ENCODE measurements around the gene TRPM1. TPM values are rescaled to one million over a fixed set of nuclear protein-coding genes. Genes with fewer than 3 reads are reported as not detected.

Gene TRPM1
- total and polyA plus RNA-seq, 7 donors = 0.03 TPM; not detected in 6

DNA sequence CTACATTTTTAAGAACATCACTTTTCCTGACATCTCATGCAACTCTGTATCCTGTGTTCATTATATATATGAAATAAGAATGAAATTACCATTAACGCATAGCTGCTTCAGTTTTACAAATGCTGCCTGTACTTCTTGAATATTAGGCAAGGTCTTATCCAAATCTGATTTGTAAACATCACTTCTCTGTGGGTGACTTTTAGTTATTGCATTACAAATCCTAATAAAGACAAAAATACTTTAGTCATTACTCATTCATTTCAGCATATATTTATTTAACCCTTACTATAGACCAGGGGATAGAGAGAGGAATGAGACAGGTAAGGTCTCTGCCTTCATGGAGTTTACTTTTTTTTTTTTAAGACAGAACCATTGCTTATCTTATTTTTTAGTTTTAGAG is 146.9 kb downstream of the TRPM1 start:
- 93 to 98% (median 97%) methylated on average over 1 of the region's 1 CpG for WGBS, 3 donors
- peaks cover 25% of the 10 kb centered on the region for H3K4me1 ChIP-seq
- no peak for ATAC-seq
- intact Hi-C loops (cut with DNase I) = loop anchor here (5.0 kb wide), 1 partner anchor 38 kb away; the partner anchor contains the start of gene MTMR10 (in 2 of the 2)
- TF ChIP-seq, protein P1, sequence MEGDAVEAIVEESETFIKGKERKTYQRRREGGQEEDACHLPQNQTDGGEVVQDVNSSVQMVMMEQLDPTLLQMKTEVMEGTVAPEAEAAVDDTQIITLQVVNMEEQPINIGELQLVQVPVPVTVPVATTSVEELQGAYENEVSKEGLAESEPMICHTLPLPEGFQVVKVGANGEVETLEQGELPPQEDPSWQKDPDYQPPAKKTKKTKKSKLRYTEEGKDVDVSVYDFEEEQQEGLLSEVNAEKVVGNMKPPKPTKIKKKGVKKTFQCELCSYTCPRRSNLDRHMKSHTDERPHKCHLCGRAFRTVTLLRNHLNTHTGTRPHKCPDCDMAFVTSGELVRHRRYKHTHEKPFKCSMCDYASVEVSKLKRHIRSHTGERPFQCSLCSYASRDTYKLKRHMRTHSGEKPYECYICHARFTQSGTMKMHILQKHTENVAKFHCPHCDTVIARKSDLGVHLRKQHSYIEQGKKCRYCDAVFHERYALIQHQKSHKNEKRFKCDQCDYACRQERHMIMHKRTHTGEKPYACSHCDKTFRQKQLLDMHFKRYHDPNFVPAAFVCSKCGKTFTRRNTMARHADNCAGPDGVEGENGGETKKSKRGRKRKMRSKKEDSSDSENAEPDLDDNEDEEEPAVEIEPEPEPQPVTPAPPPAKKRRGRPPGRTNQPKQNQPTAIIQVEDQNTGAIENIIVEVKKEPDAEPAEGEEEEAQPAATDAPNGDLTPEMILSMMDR (IDR thresholded peaks at IDR 0.05) = no peak
- H3K9me3 ChIP-seq = no peaks in the 10 kb centered on the region
- H3K27ac ChIP-seq = peak overlapping the region; percentile 72
- H3K4me3 ChIP-seq = no peak overlapping the region
- H3K27me3 ChIP-seq (ENCODE audit: insufficient read depth in 3 of 3, low read length in 2 of 3) = no peaks in the 10 kb centered on the region
- peaks cover 17 to 90% of the 10 kb centered on the region in 2 donors for H3K36me3 ChIP-seq (ENCODE audit: insufficient read depth in 1 of 2, low read depth in 1 of 2)
- DNase-seq = no peak

DNA sequence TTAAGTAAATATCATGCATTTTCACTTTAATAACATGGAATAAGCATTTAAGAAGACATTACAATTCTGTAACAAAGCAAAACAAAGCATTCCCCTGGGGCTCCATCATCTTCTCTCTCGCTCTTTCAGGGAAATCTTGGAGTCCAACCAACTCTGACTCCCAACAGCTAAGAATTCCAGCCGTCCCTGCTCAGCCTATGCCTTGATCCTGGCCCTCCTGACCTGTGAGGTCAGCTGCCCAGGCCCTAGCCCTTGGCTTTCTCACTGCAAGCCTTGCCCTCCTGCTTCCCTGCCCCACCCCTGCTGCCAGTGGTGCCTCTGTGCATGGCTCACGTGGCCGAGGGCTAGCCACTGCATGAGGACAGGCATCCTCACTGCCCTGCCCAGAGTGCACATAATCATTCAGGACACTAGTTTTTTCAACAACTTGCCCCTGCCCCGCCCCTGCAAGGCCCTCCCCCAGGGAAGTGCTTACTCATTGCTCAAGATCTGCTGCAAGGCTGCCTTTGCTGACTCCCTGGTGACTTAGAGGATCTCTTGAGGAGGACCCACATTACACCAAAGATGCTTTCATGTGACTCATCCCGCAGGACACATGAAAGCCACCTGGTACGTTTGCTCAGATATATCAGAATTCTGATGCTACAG is 147.7 kb downstream of the TRPM1 start:
- H3K27me3 ChIP-seq (ENCODE audit: insufficient read depth in 3 of 3, low read length in 2 of 3) = no peaks in the 10 kb centered on the region
- intact Hi-C loops (cut with DNase I) = loop anchor here in 1 of 2 donors (5.0 kb wide), 1 partner anchor 38 kb away; the partner anchor contains the start of gene MTMR10
- H3K36me3 ChIP-seq (ENCODE audit: insufficient read depth in 1 of 2, low read depth in 1 of 2) = peaks cover 17 to 90% of the 10 kb centered on the region in 2 donors
- H3K4me3 ChIP-seq = no peak overlapping the region
- ATAC-seq (peak; percentile 71 to 81 (median 80)), DNase-seq (peak; percentile 22 to 79)
- peak overlapping the region; percentile 72 for H3K27ac ChIP-seq
- TF ChIP-seq, protein P1 (IDR thresholded peaks at IDR 0.05) = no peak
- 41 to 65% (median 48%) methylated on average over 7 of the region's 7 CpGs for WGBS, 3 donors
- peaks cover 17% of the 10 kb centered on the region for H3K4me1 ChIP-seq
- no peaks in the 10 kb centered on the region for H3K9me3 ChIP-seq

DNA sequence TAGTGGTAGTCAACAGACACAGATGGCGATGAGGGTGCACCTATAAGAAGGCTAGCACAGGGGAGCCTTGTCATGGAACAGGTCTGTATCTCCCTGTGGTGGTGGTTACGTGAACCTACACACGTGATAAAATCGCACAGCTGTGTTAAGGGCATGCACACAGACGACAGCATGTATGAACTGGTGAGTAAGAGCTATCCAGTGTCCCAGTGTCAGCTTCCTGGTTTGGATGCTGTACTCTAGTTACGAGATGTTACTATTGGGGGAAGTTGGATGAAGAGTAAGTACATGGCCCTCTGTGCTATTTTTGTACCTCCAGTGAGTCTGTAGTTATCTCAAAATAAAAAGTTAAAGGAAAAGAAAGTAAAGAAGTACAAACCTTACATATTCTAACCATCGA is 148.3 kb downstream of the TRPM1 start:
- DNase-seq = peak in 1 of 2 donors; percentile 51
- intact Hi-C loops (cut with DNase I) = loop anchor here in 1 of 2 donors (5.0 kb wide), 1 partner anchor 39 kb away; the partner anchor contains the start of gene MTMR10
- ATAC-seq = peak; percentile 92 to 95 (median 94)
- no peaks in the 10 kb centered on the region for H3K27me3 ChIP-seq (ENCODE audit: insufficient read depth in 3 of 3, low read length in 2 of 3)
- H3K4me3 ChIP-seq = no peak overlapping the region
- peak overlapping the region; percentile 72 for H3K27ac ChIP-seq
- H3K36me3 ChIP-seq (ENCODE audit: insufficient read depth in 1 of 2, low read depth in 1 of 2) = peaks cover 15 to 90% of the 10 kb centered on the region in 2 donors
- WGBS, 3 donors = 44 to 70% (median 54%) methylated on average over 7 of the region's 7 CpGs
- peaks cover 17% of the 10 kb centered on the region for H3K4me1 ChIP-seq
- H3K9me3 ChIP-seq = no peaks in the 10 kb centered on the region
- TF ChIP-seq, protein P1 (IDR thresholded peaks at IDR 0.05) = no peak

Other genes starting within 250 kb of the TRPM1 start
- 10 to 100 TPM; 13.5 to 27.5 (median 25.2) TPM for gene FAN1, start 197.8 kb downstream of the TRPM1 start, total RNA-seq
- 10 to 100 TPM; 12.4 to 64.2 (median 13.5) TPM for gene FAN1, start 197.8 kb downstream of the TRPM1 start, polyA plus RNA-seq
- 10 to 100 TPM; 22.1 to 52.3 (median 37.1) TPM for gene MTMR10, start 110.1 kb downstream of the TRPM1 start, total RNA-seq
- 10 to 100 TPM; 15.0 to 42.9 (median 16.9) TPM for gene MTMR10, start 110.1 kb downstream of the TRPM1 start, polyA plus RNA-seq
- 10 to 100 TPM; 11.9 to 45.6 (median 25.2) TPM for gene KLF13, start 225.1 kb upstream of the TRPM1 start, total RNA-seq
- gene KLF13, start 225.1 kb upstream of the TRPM1 start, polyA plus RNA-seq = 10 to 100 TPM; 14.5 to 29.0 (median 20.4) TPM